Epithelial cell of esophagus (primary cell): ENCODE measurements around the gene USF1.
"Not testable (repeated sequence)": the region's sequence is repeated elsewhere in the genome, so short reads cannot be mapped to it uniquely, and the experiment has no call there.

Experiments
- DNase-seq: peaks from one replicate; pipeline ENCODE4 v3.0.0; 2010; ENCODE audit warnings: low read depth
- H3K4me3 ChIP-seq: 2 replicates; pipeline ENCODE4 v1.5.1; 2011; ENCODE audit warnings: mild to moderate bottlenecking, low read length, control low read depth
- TF ChIP-seq, protein P1 (sequence below): IDR thresholded peaks from 2 replicates; pipeline ENCODE4 v1.5.1; 2011; ENCODE audit warnings: low read depth, mild to moderate bottlenecking, low read length, control low read depth, inconsistent platforms; ENCODE audit not compliant: insufficient read depth; ENCODE audit errors: missing control alignments

Gene USF1

DNA sequence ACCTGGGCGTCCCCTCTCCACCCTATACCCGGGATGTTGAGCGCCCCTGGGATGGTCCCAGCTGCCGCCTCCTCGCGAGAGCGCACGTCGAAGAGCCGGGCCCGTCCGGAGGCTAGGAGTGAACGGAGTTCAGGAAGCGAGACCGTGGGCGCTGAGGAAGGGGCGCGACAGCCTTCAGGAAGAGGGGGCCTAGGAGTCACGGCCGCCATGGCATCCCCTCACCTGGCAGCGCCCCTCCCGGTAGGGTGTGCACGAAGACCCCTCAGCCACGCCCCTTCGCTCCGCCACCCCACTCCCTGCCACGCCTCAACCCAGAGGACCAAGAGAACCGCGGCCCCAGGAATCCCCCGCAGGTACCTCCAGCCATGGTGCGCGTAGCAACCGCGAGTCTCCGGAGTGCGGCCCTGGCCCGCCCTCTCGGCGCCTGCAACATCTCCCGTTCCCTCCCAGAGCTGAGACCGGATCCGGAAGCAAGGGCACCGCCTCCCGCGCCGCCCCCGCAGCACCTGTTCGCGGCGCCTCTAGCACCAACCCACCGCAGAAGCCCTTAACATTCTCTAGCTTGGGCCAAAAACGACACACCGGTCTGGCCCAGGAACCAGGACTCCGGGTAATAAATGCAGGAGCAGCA, 7.1 kb downstream of the USF1 start, which contains the start of gene TSTD1:
Gene TSTD1, minus strand, starts transcription at position 442 of the 631 bp plus-strand sequence. Its CDS starts 75 bp downstream, at position 367.
- DNase-seq, result peak; percentile 79
- TF ChIP-seq, protein P1, sequence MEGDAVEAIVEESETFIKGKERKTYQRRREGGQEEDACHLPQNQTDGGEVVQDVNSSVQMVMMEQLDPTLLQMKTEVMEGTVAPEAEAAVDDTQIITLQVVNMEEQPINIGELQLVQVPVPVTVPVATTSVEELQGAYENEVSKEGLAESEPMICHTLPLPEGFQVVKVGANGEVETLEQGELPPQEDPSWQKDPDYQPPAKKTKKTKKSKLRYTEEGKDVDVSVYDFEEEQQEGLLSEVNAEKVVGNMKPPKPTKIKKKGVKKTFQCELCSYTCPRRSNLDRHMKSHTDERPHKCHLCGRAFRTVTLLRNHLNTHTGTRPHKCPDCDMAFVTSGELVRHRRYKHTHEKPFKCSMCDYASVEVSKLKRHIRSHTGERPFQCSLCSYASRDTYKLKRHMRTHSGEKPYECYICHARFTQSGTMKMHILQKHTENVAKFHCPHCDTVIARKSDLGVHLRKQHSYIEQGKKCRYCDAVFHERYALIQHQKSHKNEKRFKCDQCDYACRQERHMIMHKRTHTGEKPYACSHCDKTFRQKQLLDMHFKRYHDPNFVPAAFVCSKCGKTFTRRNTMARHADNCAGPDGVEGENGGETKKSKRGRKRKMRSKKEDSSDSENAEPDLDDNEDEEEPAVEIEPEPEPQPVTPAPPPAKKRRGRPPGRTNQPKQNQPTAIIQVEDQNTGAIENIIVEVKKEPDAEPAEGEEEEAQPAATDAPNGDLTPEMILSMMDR, result no peak

DNA sequence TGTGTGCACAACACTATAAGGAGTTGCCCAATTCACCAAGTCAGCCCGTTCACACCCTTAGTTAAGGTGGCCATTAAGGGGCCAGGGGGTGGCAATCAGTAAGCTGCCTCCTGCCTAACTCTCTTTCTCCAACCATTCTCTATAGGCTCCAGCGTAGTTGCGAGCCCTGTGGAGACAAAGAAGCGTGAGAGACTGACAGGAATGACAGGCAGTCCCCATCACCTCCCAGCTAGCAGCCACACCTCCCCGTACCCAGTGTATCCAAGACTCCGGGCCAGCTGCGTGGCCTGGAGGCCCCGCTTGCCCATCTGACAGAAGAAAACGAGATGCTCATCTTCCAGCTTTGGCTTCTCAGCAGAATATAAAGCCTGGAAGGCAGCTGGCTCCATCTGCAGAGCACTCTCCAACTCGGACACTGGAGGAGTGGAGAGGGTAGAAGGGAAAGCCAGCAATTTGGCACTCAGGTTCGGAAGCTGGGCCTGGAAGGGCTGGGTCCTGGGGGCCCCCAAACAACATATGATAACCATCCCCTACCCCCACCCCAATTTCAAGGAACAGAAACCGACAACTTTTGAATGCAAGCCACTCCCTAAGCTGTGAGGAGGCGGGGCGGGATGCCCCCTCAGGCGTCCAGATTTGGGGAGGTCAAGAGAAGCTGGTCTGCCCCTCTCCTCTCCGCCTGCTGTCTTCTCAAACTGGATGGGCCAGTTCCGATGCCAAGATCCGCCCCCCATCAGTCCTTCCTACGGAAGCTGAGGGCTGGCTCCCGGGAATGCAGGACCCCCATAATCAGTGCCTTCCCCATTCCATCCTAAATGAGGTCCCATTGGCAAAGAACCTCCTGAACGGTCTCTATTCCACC, 7.9 kb downstream of the USF1 start:
- TF ChIP-seq, protein P1, result no peak
- DNase-seq, result peak; percentile 61
- H3K4me3 ChIP-seq, result peak overlapping the region; percentile 82

More for the DNA sequence above, 7.1 kb downstream of the USF1 start, which contains the start of gene TSTD1:
- H3K4me3 ChIP-seq, result peak within 1 kb of the TSS; percentile 82

DNA sequence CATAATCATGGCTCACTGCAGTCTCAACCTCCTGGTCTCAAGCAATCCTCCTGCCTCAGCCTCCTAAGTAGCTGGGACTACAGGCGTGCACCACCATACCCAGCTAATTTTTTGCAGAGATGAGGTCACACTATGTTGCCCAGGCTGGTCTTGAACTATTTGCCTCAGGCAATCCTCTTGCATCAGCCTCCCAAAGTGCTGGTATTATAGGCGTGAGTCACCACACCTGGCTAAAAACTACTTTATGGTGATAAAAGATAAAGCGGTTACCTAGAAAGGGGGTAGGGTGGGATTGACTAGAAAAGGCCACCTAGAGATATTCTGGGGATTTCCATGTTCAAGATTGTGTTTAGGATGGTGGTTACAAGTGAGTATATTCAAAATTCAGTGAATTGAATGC, 12.0 kb downstream of the USF1 start:
- DNase-seq, result peak; percentile 91
- no peak overlapping the region for H3K4me3 ChIP-seq
- TF ChIP-seq, protein P1, result no peak

DNA sequence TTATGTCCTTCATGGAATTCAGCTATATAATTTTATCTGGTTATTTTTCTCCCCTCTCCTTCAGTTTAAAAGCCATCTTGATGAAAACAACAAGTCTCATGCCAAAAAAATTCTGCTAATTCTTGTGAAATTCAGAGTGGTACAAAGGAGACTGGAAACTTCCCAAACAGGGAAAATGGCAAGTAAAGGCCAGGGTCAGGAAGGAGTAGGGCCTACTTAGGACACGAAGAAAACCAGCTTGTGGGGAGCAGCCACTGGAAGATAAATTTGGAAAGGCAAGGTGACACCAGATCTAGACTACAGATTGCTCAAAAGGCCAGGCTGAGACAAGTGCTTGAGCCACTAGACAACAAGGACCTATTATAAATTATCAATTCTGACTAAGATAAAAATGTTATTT, 13.4 kb downstream of the USF1 start:
- TF ChIP-seq, protein P1, result no peak
- DNase-seq, result no peak

DNA sequence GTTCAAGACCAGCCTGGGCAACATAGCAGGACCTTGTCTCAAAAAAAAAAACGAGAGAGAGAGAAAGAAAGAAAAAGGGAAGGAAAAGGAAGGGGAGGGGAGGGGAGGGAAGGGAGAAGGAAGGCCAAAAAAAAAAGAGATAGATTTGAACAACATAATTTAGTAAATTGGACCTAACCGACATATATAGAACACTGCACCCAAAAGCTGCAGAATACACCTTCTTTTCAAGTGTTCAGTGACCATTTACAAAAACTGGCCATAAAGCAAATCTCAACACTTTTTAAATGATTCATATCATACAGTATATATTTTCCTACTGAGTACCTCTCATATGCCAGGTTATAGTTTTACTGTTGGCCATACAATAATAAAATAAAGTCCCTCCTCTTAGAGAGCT, 13.9 kb downstream of the USF1 start:
- DNase-seq, result no peak
- TF ChIP-seq, protein P1, result no peak
- H3K4me3 ChIP-seq, result no peak overlapping the region

More for the DNA sequence above, 13.4 kb downstream of the USF1 start:
- no peak overlapping the region for H3K4me3 ChIP-seq

DNA sequence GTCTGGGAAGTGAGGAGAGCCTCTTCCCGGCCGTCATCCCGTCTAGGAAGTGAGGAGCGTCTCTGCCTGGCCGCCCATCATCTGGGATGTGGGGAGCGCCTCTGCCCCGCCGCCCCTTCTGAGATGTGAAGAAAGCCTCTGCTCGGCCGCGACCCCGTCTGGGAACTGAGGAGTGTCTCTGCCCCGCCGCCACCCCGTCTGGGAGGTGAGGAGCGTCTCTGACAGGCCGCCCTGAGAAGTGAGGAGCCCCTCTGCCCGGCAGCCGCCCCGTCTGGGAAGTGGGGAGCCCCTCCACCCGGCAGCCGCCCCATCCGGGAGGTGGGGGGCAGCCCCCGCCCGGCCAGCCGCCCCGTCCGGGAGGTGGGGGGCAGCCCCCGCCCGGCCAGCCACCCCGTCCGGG, 16.3 kb downstream of the USF1 start:
- not testable (repeated sequence) for DNase-seq, H3K4me3 ChIP-seq

DNA sequence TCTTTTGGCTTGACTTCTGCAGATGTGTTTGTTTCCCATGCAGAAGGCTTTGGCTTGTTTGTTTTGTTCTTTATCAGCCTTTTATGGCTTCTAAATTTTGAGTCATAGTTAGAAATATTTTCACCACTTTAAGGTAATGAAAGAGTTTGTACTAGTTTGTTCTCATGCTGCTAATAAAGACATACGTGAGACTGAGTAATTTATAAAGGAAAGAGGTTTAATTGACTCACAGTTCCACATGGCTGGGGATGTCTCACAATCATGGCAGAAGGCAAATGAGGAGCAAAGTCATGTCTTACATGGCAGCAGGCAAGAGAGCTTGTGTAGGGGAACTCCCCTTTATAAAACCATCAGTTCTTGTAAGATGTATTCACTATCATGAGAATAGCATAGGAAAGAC, 18.8 kb downstream of the USF1 start:
- not testable (repeated sequence) for H3K4me3 ChIP-seq, DNase-seq

DNA sequence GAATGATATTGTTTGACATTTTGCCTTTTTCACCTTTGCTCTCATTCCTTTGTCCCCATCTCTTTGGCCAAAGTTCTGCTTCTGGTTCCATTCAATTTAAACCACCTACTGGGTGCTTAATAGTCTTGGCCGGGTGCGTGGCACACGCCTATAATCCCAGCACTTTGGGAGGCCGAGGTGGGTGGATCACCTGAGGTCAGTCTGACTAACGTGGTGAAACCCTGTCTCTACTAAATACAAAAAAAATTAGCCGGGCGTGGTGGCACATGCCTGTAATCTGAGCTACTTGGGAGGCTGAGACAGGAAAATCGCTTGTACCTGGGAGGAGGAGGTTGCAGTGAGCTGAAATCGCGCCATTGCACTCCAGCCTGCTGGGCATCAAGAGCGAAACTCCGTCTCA, 23.3 kb downstream of the USF1 start:
- H3K4me3 ChIP-seq, result not testable (repeated sequence)
- DNase-seq, result peak; percentile 79
